NCI-H2081 treated with DMSO at 0.1 percent for 48 hours (cell line): ENCODE results near the gene ANKRD44.

Experiments
- DNase-seq: peaks from one replicate; lab custom pipeline; 2025; lab: John Stamatoyannopoulos, UW

The ANKRD44 gene

DNA sequence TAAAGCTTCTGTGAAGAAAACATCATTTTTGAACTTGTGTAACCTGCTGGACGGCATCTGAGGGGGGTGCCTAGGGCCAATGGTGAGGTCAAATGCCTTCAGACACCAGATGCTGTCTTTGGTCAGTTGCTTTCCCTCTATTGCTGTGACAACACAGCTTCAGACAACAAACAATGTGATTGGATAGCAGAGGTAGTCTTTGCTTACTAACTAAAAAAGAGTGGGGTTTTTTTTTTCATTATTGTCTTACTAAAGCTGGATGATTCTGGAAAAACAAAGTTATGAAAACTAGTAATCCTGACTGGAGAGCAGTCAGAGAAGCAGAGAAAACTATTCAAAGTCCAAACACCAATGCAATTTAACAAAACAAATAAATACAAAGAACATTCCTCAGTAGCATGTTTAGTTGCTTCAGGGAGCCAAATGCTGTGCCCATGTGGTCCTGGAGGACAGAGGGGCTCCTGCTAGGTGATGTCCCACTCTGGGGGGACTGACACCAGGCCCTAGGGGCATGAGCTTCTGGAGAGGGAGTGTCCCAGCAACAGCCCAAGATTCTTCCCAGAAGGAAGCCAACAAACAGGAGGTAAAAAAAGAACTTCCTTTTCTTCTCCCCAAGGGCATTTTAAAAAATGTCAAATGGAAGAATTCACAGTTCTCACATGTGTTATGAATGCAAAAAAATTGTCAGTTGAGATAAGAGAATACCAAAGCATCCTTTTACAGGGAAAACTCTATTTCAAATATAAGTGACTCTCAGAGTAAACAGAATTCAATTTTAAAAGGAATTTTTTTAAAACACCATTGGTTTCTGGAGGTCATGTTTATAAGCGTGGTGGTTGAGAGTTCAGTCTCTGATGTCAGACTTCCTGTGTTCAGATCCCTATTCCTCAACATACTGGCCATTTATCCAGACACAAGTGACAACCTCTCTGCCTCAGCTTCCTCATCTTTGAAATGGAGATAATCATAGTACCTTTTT lies 203.0 kb downstream of the ANKRD44 start:
- DNase-seq = no peak

- DNase-seq = no peak
Measured at GRCh38 chr2:197103363-197103762, 207.2 kb downstream of the ANKRD44 start.

DNA sequence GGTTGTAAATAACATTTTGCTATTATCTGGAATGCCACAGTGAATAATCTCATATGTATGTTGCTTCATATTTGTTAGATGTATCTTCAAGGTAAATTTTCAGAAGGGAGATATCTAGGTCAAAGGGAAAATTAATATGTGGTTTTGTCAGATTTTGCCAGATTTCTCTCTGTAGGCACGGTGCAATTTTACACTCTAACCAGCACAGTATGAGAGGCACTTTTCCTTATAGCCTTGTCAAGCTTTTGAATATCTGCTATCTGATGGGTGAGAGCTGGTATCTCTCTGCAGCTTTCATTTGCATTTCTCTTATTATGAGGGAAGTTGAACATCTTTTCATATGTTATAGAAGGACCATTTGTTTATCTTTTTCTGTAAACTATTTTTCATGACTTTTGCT lies 208.3 kb downstream of the ANKRD44 start:
- no peak for DNase-seq

DNA sequence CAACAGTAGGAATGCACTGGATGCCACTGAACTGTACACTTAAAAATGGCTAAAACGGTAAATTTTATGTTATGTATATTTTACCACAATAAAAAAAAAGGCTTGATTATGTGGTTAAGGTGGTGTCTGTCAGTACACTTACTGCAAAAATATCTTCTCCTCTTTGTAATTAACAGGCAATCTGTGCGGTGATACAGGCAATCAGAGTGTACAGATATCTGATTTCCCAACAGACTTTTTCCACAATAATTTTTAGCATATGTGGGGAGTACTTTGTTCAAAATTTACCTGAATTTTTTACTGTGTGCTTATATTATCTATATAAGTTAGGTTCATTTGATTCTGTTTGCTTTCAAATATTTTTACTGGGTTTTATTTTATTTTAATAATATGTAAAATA lies 209.1 kb downstream of the ANKRD44 start:
- no peak for DNase-seq

DNA sequence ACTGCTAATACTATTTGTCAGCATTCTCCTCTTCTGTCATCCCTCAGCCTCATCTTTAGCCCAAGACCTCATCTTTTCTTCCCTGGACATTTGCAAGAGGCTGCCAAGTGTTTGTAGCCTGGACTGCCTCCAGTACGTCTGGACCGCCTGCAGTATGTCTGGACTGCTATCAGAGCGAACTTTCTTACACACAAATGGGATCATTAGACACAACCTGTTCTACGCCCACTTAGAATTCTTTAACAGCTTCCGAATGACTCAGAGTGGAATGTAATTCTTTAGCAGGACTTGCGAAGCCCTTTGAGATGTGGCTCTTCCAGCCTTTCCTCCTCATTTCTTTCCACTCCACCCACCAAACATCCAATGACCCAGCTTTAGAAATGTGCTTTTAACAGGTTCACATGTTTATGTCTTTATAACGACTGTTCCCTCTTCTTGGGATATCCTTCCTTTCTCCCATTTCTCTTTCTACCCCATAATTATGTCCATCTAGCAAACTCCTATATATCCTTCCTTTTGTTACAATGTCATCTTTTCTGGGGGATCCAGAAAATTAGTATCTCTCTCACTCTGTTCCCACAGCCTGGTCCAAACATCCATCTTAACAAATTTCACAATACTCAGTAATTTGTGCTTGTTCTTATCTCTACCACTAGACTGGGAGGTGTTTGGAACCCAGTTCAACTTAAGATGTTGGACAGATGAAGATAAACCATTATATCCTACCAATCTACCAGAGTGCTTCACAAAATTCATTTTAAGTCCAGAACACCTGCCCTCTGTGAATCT lies 212.8 kb downstream of the ANKRD44 start:
- no peak for DNase-seq

DNA sequence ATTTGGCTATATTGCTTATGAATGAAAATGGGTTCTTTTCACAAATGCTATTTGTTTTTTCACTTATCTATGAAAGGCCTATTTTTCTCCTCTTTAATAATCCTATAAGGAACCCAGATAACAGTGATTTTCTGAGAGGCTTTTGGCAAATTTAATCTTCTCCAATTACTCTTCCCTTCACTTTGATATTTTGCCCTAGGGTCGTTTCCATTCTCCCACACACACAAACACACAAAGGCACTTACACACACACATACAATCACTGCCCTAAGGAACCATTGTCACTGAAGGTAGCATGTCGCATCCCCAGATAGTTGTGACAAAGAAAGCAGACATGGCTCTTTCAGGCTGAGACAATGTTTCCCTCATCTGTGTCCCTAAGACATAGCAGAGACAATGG lies 213.9 kb downstream of the ANKRD44 start:
- DNase-seq = no peak

DNA sequence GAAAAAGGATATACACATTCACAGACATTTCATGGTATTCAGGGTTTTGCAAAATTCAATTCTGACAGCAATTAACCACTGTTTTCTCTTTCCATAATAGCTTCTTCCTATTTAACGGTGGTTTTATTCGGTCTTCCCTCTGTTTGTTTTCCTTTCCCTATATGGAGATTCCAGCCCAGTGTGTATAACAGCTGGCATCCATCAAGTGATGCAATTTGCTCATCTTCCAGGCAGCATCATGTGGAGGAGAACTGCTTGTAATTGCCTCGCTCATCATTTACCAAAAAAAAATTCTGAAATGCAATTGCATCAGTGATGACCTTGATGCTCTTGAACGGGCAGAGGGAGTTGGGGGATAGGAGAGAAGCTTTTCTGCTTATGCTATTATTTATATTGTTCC lies 218.1 kb downstream of the ANKRD44 start:
- DNase-seq = no peak

GRCh38 chr2:197090742-197091367 lies 219.7 kb downstream of the ANKRD44 start:
- DNase-seq = no peak

DNA sequence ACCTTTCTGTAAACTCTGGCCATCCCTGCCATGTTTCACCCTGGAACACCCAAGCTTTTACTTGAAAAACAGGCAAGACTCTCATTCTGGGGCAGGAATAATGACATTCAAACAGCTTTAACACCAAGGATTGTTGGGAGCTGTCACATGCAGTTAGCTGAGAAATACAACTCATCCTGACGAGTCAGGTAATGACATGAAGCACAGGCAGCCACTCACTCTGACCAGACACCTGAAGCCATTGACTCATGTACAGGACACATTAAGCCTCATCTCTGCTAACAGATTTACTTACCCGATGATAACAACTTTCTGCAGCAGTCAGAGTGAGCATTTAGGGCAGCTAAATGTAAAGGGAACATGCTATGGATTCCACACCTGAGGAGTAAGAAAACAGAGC lies 220.9 kb downstream of the ANKRD44 start:
- DNase-seq = no peak

GRCh38 chr2:197088694-197089093 lies 221.9 kb downstream of the ANKRD44 start:
- no peak for DNase-seq

- no peak for DNase-seq
Measured at GRCh38 chr2:197086500-197086899, 224.1 kb downstream of the ANKRD44 start.

DNA sequence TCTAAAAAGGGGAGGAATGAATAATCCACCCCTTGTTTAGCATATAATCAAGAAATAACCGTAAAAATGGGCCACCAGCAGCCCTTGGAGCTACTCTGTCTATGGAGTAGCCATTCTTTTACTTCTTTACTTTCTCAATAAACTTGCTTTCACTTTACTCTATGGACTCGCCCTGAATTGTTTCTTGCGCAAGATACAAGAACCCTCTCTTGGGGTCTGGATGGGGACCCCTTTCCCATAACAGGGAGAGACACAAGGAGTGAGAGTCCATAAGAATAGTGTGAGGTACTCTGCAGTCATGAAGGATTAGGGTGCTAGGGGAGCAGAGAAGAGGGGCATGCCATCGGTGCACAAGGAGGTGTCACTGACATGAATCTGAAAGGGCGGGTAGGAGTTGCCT lies 224.9 kb downstream of the ANKRD44 start:
- DNase-seq = no peak

- DNase-seq = no peak
Measured at GRCh38 chr2:197081294-197081693, 229.3 kb downstream of the ANKRD44 start.

- no peak for DNase-seq
Measured at GRCh38 chr2:197080578-197081216, 229.9 kb downstream of the ANKRD44 start.

DNA sequence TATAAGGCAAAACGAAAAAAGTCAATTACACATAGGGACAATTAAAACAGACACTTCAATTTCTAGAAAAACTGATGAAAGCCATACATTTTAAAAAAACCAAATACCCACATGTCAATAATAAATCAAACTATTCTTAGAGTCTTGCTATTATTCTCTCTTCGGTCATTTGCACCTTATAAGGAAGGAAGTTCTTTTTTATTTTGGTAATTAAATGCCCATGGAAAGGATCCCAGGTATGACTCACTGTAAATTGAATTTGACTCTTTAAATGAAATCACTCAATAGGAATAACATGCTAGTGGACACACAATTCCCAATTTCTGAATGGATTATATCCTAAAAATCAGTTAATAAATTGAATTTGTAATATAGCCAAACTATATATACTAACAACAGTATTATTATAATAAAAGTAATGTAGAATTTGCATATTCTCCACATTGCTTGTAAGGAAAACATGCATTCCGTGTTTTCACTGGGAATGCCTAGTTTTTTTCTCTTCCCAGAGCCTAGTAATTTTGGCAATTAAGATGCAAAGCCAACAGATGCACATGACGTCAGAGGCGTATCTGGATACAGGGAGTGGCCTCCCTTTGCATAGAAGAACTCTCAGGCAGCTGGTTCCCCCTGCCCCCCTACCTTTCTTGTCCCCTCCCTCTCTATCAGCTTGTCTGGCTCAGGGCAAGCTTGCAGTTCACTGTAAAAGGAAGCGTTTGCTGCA lies 230.6 kb downstream of the ANKRD44 start:
- peak; percentile 15 for DNase-seq

DNA sequence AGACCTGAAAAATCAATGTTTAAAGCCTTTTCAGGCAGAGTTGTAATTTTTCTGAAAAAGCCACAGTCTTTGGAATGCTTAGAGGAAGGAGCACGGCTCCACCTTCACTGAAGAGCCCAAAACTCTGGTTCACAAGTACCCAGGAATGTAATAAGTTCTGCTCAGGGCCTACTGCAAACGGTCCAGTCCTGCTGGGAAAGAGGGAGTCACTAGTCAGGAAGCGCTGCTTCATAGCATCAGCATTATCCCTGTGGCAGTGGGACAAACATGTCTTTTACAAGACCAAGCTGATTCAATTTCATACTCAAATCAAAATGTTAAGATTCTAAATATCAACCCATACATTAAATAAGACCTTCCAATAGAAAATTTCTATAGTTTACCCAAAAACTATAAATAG lies 231.2 kb downstream of the ANKRD44 start:
- DNase-seq = no peak

DNA sequence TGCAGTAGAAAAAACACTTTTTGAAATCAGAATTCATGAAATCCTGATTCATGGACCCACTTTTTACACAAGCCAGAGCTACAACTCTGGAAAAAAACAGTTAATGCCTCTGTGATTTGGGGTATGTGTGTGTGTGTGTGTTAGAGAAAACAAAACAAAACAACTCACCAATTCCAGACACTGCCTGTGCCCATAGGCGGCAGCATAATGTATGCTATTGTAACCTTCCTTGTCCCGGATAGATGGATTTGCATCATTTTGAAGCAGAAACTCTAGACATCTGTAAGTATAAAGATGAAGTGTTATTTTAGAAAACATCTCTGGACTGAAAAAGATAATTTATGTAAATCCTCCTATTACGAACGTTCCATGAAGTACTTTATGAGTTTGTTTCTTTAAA lies 232.0 kb downstream of the ANKRD44 start:
- DNase-seq = no peak

DNA sequence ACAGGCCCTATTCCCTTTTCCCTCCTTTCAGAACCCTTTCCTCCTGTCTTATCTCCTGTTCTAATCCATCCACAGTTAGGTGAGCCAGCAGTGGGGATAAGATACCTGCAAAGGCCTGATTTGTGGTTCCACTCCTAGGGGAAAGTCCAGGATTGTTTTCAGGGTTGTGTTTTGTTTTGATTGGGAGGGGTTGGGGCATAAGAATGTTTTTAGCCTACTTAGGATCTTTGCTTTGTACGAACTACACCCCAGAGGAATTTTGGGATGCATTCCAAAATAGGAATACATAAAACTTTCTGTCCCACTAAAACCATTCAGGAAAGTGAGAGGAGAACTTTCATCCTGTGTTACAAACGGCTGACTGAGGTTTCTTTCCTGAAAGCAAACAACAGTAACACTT lies 233.2 kb downstream of the ANKRD44 start:
- no peak for DNase-seq

DNA sequence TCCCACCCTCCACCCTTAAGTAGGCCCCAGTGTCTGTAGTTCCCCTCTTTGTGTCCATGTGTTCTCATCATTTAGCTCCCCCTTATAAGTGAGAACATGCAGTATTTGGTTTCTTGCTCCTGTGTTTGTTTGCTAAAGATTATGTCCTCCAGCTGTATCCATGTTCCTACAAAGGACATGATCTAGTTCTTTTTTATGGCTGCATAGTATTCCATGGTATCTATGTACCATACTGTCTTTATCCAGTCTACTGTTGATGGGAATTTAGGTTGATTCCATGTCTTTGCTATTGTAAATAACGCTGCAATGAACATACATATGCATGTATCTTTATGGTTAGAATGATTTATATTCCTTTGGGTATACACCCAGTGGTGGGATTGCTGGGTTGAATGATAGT lies 233.9 kb downstream of the ANKRD44 start:
- DNase-seq = no peak

- DNase-seq = no peak
Measured at GRCh38 chr2:197075754-197076337, 234.7 kb downstream of the ANKRD44 start.

- DNase-seq = no peak
Measured at GRCh38 chr2:197075281-197075680, 235.3 kb downstream of the ANKRD44 start.
